CMK (cell line): ENCODE results near the gene STARD13.

Source experiments
- DNase-seq: peaks from one replicate; pipeline ENCODE4 v3.0.0-alpha.2; 2010; ENCODE audit warnings: low read depth

STARD13 gene

DNA sequence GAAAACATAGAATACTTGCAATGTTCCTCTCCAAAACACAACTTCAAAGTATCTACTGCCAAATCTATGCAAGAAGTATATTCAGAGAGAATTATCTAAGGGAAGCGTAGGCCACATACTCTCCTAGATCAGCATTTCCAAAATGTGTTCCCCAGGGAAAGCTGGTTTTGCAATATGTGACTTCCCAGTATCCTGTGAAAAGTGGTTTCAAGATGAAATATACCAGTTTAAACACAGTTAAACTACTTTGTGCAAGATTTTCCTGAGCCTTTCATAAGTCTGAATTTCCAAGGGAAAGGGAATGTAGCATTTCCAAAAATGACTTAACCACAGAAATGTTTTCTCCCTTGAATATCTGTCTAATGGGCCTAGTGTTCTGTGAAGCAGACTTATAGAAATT, 7.6 kb downstream of the STARD13 start:
- no peak for DNase-seq

DNA sequence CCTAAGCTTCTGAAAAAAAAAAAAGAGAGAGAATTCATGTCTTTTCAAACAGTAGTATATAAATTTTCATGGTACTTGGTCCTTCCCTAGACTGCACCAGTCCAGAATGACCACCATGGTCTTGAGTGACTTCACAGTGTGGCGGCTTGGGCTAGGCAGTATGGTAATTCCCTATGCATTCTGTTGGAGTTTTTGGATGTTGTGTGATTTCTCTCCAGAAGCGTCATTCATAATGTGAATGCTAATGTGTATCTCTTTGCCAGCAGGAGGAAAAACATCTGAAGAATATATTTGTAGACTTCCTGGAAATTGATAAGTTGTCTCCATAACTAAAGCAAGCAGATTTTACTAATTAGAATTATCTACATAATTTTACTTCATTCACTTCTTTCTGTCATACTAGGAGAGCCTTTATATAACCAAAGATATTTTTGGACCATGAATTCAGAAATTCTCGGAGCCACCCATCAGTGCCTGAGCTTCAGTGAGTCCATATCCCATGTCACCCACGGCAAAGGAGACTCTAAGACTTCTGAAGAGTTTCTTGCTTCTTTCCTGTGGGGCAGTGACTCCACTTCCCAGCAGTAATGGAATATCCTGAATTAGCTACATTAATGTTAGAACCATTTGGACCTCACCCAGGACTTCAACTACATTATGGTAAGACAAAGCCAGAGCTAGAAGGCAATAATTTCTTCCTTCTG, 8.4 kb downstream of the STARD13 start:
- DNase-seq: no peak

DNA sequence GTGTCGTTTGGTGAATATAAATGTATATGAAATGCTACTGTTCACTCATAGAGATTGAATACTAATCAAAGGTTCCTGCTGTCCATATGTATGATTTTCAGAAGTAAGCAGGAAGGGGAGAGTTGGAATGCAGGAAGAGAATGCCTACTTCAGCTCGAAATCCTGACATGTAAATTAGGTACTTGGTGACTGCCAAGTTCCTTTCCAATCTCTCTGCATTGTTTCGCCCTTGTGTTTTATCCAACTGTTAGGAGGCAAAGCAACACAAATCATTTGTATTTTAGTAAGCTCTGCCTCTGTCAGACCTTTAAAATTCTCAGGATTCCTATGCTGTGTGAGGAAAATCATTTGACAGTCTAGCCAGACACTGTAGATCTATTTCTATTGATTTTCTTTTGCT, 9.0 kb downstream of the STARD13 start:
- DNase-seq: no peak

DNA sequence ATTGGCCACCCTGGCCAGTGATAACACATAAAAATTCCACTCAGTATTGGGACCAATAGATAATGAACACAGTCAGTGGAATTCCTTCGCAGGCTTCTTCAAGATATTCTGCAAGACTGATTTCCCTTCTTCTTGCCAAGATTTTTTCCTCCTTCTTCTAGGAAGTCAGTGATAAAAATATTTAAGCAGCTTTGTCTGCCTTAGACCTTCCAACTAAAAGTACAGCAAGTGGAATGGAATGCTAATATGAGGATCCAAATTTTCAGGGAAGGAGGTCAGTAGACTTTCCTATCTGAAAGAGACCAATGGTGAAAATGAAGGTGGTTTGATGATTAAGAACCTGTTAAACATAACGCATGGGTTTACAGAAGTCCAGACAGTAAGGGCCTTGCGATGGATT, 9.6 kb downstream of the STARD13 start:
- DNase-seq: no peak

DNA sequence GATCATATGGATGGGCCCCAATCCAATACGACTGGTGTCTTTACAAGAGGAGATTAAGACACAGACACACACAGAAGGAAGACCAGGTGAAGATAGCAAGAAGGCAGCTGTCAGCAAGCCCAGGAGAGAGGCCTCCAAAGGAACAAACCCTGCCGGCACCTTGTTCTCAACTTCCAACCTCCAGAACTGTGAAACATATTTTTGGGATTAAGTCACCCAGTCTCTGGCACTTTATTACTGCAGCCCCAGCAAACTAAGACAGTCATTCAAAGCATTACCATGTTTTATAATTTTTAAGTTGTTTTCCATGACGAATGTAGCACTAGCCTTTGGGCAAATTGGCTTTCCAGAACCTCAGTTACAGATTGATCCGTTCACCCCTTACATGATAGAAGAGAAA, 11.3 kb downstream of the STARD13 start:
- no peak for DNase-seq

DNA sequence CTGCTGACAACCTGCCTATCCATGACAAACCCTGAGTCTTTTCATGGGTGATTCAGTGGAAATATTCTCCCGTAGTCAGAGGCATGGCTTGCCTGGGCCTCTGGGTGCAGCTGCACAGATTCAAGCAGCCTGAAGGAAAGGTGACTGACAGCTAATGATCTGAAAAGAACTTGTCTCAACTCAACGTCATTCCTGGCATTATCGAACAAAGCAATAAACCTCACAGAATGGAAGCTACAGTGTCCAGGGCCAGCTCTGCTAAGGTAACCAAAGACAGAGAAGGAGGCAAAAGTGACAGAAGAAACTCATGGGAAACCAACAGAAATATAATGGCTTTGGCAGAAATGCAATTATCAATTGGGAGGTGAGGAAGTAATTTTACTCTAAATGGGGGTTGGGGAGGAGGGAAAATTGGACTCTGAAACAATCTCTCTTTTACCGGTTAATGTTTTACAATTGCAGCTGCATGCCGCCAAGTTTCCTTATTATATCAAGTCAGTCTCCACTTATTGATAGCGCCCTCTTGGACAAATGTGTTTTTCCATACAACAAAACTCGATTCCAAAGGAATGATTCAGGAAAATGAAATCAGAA, 12.9 kb downstream of the STARD13 start:
- no peak for DNase-seq

DNA sequence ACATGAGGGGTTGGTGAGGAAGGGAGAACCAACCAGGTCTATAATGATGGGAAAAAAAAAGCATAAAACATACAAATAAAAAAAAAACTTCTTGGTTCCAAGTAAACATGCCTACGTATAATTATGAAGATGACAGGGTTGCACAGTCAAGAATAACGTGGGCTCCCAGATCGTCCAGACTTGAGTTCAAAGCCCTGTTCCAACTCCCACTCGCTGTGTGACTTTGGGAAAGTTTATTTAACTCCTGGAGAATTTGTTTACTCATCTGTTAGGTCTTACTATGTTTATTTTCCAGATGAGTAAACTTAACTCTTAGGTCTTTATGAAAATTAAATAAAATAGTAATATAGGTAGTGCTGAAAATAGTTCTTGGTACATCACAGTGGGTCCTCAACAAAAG, 13.8 kb downstream of the STARD13 start:
- DNase-seq: no peak

DNA sequence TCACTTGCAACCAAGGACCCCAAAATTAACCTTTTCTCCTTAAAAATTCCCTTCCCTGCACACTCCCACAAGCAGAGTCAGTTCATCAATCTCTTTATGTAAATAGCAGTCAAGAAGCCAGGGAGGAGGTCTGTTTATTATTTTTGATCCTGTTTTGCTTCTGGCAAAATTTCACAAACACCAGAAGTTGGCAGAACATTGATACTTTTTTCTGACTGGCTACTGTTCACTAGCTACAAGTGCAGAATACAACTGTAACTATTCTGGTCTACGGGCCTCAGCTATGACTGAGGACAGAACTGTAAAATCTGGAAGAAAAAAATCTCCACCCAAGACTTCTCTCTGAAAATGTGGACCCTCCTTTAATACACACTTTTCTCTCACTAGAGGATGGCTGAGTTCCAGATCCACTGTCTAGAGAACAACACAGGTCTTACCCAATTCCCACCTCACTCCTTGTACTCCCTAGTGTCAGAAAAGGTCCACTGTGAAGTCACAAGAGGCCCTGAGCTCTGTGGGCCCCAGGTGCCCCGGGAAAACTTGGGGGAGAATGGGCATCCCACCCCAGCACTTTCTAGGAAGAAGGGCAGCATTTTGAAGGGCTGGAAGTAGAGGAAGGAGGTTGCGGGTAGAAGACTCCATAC, 14.5 kb downstream of the STARD13 start:
- DNase-seq: no peak

DNA sequence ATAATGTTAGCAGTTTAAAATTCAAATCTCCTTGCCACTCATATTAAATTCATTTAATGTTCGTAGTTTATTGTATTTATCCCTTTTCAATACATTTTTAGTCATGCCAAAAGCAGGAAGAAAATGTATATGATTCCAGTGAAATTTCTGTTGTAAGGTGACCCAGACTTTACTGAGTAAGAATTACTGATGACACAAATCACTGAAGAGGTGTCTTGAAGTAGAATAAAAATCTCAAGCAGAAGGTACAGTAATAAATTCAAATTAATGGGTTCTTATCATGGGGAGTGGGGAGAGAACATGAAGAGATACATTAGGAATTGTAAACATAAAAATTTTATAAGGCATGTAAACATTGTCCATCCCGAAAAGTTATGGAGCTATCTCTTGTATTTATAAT, 19.9 kb downstream of the STARD13 start:
- DNase-seq: no peak

DNA sequence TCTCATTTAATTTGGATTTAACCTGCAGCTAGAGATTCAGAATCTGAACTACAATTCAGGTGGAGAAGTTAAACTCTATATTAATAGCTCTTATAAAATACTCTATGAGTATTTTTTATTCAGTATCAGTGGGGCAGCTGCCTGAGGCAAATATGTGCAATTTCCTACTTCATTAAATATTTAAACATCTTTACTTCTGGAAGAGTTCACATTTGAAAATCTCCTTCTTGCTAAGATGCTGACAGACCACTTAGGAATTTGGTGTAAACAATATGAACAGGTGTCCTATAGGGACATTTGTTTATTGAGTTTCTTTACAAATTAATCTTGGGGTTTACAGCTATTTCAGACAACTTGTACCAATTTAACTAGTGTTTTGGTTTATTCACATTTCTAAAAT, 20.4 kb downstream of the STARD13 start:
- no peak for DNase-seq

DNA sequence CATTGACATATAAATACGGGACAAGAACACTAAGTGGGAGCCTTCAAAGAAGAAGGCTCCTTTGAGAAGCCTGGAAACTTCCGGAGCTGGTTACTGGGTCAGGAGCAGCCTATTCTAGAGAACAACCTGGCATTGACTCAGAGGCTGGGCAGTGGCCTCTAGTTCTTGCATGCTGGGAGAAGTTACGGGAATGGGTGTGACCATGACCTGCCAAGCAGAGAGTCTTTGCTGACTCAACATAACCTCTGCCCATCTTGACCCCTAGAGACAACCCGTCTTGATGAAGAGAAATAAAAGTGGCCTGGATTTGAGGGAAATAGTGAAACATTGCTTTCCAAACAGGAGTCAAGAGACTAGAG, 21.0 kb downstream of the STARD13 start:
- DNase-seq: no peak

DNA sequence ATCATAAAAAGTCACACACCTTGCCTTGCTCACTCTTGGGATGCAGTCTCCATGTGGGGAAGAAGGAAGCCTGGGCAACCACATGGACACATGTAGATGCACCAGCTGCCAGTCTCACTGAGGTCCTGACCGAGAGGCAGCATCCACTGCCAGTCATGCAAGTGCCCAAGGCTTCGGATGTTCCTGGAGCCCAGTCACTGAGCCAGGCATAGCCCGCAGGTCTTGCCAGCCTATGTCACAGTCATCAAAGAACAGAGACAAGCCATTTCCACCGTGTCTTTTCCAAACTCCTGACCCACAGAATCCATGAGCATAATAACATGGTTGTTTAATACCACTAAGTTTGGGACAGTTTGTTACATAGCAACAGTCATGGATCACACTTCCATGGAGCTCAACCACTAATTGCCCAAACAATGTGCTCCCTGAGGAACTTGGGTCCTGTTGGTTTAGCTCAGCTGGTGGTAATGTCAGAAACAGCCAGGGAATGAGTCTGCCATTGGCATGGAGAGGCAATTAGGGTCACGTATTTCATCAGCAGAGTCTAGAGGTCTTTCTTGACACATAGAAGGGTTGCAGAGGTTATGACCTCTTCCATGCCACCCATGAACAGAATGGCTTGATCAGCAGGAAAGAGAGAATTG, 21.5 kb downstream of the STARD13 start:
- DNase-seq: no peak

DNA sequence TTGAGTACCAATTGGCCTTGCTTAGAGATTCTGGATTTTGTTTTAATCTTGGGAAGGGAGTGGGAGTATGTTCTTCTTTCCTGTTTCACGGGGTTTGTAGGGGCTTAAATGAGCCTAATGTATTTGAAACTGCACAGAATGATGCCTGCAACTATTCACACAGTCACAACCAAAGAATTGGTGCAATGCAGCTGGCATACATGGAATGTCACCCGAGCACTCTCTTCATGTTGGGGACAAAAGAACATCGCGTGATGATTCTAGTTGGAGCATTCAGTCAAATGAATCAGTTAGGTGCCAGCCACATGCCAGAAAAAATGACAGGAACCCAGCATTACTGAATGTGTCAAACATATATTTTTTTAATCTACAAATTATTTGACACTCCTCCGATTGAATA, 22.1 kb downstream of the STARD13 start:
- DNase-seq: no peak

DNA sequence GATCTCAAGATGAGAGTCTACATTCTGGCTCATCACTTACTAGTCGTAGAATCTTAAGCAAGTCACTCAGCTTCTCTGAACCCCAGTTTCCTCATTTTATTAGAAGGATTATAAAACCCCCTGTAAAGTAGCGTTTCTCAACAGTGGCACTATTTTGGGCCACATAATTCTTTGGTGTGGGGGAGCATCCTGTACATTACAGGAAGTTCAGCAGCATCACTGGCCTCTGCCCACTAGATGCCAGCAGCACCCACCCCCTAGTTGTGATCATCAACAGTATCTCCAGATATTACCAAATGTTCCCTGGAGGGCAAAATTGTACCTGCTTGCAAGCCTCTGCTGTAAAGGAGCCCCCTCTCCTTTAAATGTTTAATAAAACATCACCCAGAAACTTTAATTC, 22.6 kb downstream of the STARD13 start:
- DNase-seq: no peak

DNA sequence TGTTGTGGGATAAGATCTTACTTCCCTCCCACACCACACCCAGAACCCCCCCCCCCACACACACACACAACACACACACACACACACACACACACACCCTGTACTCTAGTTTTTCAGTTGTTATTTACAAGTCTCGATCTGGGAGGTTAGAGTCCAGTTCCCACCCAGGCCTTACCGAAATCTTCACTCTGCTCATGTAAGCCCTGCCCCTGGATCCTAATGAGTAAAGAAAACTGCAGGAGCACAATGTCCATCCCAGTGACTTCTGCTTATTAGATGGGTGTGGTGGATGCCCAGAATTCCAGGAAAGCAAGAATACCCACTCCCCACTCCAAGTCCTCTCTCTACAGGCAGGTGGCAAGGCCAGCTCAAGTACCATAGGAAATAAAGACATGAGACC, 23.0 kb downstream of the STARD13 start:
- no peak for DNase-seq

DNA sequence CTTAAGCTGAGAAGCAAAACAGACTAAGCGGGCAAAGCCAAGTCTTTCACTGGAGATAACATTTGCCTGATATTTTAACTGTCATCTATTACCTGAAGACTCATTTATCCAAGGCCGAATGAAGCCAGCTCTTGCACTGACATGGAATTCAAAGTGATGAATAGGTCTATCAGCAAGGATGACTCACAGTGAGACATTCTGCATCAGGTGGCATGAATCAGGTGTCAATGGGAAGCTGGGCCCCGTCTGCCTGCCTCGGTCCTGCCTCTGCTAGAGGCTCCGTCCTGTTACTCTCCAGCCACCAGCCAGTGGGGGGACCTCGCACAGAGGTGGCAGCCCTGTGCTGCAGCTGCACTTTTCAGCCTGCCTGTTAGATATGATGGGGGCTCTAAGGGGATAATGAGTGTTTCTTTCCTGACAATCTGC, 23.5 kb downstream of the STARD13 start:
- no peak for DNase-seq

DNA sequence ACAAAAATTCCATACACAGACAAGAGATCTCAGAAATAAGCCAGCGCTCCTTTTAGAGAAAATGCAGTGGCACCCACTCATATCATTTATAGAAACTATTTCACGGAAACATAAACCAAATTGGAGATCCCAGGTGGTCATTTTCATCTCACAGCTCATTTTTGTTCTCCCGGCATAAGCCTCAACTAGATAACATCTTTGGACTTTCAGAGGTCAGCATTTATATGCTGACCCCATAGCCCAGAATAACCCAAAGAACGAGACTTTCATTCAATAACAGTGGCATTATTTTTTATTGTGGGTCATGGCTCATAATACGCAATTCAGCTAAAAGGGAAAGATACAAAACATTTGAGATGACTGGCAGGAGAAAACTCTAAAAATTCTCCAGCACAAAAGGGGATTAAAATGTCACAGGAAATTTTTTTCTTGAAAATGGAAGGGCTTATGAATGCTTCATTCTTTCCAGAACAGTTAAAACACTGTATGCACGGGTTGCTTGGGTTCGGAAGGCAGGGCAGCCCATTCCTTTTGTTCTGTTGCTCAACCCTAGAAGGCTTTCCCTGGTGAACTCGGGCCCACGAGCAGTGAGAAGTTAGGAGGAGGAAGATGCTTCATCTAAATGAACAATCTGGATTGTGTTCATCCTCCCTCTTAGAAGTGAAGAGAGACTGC, 24.0 kb downstream of the STARD13 start:
- no peak for DNase-seq

DNA sequence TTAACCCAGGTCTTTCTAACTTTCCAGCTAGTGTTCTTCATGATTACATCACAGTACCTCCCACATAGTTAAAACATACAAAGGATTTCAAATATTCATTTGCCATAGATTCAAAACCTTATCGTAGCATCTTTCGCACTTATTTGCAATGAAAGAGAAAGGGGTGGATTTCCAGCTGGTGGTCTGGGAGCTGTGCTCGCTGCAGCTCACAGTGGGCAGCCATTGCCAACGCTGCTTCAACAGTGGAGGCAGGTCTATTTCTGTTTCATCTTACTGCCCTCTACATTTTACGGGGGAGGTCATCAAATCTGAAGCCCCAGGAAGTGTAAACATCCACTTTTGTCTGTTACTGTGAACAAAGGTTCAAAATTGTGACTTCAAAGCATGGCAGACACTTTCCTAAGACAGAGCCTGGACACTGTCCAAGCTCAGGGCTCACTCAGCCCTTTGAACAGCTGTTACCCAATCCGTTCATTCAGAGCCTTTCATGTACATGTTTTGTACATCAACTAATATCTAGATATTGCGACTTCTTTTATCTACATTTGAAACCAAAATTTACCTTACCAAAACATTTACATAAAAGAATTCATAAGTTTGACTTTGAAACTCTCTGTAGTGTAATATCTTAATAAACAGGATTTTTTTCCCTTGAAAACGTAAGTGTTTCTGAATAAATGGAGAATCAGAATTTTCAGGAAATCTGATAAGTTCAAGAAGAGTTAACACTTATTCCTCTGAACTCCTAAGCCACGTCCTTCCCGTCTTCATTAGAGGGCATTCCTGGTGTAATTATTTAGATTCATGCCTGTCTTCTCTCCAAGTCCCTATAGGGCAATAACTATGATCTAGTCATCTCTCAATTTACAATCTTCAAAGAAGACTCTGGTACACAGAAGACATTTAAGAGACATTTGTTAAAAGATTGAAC, 25.1 kb downstream of the STARD13 start:
- DNase-seq: no peak

DNA sequence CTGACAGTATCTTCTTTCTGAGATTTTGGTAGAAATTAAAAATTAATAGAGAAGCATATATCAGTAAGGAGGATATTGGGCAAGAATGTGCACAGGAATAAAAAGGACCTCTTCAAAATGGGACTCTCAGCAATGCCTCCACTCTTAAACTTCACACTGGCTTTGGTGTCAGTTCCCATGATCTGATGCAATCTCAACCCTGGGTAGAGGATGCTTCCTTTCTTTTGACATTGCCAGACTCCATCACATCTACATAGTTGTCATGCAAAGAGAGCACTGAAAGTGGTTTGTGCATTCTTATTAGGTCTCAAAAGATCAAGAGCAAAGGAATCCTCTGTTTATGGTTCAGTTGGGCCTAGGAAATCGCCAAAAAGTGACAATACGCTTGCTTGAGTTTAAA, 26.3 kb downstream of the STARD13 start:
- DNase-seq: no peak

DNA sequence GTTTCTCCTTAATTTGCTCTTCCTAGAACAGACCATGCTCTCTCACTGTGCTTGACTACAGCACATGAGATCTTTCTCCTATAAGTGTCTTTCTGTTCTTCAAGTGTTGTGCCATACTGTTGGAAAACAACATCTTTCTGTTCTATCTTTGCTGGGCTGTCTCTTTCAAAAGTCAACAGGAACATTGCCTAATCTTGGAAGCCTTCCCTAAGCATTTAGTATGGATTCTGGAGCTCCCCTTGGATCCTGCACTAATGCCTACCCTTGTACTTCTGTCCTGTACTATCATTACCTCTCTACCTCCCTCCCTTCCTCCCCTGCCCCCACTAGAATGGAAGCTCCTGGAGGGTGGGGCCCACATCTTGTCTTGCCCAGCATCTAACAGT, 26.8 kb downstream of the STARD13 start:
- no peak for DNase-seq
